Stimulated activated CD8-positive, alpha-beta memory T cell treated with anti-CD3 and anti-CD28 coated beads, Interleukin-7, amount 100 ng/mL, for 48 hours (primary cell): Measurements from ENCODE around the gene GLIPR1.
"Not testable (repeated sequence)": the region's sequence is repeated elsewhere in the genome, so short reads cannot be mapped to it uniquely, and the experiment has no call there.

Experiments
- DNase-seq, 2 donors: peaks; one replicate each; pipeline ENCODE4 v3.0.0-alpha.2; 2020; ENCODE audit warnings: low read depth in 1 of 2; ENCODE audit errors: extremely low read depth in 1 of 2

Gene GLIPR1

DNA sequence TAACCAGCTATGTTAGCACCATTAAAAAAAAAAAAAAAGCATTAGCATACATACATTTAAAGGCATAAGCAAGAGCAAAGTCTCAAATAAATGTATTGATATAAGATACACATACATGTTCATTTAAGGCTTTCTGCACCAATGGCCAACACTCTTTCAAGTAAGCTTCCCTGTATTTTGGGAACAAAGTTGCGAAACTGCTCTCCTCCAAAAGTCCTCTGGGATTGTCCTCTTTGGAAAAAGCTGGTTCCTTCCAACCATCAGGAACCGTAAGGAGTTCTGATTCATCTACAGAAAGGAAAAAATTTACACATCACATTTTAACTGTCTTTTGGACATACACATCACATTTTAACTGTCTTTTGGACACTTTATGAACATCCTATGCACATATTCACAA lies 27.6 kb downstream of the GLIPR1 start:
- no peak for DNase-seq

DNA sequence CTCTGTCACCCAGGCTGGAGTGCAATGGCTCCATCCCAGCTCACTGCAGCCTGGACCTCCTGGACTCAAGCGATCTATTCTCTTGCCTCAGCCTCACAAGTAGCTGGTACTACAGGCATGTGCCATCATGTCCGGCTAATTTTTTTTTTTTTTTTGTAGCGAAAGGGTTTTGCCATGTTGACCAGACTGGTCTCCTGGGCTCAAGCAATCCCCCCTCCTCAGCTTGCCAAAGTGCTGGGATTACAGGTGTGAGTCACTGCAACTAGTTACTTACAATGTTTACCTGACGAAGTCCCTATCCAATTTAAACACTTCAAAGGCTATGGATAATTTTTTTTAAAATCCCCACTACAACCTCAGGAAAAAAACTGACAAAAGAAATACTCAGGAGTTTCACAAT lies 29.1 kb downstream of the GLIPR1 start:
- DNase-seq = no peak

DNA sequence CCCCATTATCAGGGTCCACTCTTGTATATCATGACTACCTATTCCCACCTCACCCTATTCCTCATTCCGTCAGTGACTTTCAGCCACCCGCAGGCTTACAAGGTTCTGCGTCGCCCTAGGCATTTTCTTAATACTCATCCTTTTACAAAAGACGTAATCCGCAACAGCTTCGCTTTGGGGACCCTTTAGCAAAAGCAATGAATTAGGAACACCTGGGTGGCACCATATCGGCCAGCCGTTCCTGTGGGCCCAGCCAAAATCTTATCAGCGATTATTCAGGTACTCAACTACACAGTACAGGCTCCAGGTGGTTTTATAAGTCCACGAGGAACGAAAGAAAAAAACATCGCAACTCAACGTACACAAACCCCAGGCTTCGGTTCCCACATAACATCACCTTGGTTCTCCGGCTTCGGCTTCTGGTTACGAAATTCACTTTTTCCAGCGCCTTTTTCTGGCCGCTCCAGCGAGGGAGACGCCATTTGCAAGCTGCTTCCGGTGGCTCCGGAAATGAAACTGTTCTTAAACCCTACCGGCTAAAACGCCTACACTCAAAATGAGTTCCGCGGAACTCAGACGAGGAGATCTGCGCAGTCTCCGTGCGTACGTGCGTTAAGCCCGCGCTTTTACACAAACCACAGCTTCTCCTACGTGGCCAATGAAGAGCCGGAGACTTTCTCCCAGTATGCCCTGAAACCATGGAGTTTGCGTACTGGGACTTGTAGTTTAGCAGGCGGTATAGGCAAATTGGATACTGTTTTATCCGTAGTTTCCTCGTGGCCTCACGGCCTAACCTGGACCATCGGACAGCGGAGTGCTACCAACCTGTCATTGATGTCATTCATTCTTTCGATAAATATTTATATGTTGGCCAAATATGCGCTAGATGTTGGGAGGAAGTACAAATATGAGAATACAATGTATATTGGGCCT lies 30.8 kb downstream of the GLIPR1 start, which contains the start of gene KRR1:
TSS of gene KRR1 (minus strand) at position 494 of the 933 bp plus-strand sequence. CDS start at position 482, 12 bp downstream.
- DNase-seq = peak; percentile 70 to 89

DNA sequence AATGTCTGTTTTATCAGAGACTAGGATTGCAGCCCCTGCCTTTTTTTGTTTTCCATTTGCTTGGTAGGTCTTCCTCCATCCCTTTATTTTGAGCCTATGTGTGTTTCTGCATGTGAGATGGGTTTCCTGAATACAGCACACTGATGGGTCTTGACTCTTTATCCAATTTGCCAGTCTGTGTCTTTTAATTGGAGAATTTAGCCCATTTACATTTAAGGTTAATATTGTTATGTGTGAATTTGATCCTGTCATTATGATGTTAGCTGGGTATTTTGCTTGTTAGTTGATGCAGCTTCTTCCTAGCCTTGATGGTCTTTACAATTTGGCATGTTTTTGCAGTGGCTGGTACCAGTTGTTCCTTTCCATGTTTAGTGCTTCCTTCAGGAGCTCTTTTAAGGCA lies 40.7 kb downstream of the GLIPR1 start:
- DNase-seq = not testable (repeated sequence)

DNA sequence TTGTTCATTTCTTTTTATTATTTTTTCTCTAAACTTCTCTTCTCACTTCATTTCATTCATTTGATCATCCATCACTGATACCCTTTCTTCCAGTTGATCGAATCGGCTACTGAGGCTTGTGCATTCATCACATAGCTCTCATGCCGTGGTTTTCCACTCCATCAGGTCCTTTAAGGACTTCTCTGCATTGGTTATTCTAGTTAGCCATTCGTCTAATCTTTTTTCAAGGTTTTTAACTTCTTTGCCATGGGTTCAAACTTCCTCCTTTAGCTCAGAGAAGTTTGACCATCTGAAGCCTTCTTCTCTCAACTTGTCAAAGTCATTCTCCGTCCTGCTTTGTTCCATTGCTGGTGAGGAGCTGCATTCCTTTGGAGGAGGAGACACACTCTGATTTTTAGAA lies 41.6 kb downstream of the GLIPR1 start:
- not testable (repeated sequence) for DNase-seq

DNA sequence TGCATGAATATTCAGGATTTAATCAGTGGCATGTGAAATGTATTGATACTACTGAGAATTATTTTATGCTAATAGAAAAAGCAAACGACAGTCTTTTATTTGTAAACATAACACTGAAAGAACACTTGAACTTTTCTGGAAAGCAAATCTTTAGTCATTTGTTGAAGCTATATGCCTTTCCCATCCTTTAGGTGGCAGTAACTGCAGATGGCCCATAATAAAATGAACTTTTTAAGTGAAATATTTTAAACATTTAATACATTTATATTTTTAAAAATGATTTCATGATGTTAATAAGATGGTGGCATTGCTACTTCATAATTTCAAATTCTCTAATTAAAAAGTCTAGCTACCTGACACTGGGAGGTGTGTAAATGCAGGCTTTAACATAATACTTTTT lies 44.7 kb downstream of the GLIPR1 start:
- DNase-seq = no peak

DNA sequence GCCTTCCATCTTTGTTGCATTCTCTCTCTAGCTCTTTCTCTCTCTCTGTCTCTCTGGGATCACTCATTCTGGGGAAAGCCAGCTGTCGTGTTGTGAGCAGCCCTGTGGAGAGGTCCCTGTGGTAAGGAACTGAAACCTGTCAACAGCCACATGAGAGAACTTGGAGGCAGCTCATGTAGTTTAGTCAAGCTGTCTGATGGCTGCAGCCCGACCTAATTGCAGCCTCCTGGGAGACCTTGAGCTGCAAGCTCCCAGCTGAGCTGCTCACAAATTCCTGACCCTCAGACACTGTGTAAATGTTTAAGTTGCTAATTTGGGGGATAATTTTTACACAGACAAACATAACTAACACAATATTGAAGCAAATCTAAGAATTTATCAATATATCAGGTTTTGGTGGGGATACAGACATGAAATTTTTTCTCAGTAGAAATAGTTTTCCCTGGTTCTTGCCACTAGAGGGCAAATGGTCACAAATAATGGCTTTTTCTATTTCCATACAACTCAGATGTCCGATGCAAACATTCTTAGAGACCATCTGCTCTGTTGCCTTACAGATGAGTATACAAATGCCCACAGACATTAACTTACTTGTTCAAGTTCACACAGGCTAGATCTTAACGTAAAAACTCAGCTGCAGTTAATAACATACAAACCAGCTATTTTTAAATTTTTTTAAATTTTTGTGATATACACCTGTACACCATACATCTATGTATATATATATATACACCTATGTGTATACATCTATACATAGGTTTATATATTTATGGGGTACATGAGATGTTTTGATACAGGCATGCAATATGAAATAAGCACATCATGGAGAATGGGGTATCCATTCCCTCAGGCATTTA lies 46.3 kb downstream of the GLIPR1 start:
- DNase-seq = peak; percentile 1 to 11

DNA sequence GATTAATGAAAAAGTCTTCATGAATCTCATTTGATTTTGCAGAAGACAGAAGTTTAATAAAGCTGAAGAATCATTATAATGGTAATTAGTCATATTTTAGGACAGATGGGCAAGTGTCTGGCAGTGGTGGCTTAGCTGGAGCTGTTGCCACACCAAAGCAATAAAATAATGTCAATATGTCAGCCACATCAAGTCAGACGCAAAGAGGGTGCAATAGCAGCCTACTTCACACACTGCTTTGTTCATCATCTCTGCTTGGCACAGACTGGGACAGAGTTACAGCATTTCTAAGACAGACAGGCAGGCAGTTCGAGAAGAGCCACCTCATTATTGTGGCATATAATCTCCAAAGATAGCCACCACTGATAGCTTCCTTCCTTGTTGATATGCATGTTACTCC lies 47.7 kb downstream of the GLIPR1 start:
- no peak for DNase-seq

DNA sequence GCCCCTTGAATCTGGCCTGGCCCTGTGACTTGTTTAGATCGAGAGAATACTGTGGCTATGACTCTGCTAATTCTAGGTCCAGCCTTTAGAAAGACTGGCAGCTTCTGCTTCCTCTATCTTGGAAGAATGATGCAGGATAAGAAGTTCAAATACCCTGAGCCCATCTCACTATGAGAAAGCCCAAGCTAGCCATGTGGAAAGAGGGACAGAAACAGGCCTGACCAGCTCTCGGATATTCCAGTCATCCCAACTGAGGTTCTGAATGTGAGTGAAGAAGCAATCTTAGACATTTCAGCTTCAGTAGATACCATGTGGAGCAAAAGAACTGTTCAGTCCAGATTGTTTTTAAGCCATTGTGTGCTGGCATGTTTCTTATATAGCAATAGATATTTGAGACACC lies 48.1 kb downstream of the GLIPR1 start:
- DNase-seq = no peak

DNA sequence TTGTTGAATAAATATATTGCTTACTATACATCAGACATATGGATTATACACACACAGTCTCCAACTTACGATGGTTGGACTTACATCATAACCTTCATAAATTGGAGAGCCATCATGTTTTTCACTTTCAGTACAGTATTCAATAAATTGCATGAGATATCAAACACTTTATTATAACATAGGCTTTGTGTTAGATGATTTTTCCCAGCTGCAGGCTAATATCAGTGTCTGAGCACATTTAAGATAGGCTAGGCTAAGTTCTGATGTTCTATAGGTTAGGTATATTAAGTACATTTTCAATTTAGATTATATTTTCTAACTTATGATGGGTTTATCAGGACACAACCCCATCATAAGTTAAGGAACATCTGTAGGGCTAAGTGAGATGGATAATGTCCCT lies 48.8 kb downstream of the GLIPR1 start:
- no peak for DNase-seq

DNA sequence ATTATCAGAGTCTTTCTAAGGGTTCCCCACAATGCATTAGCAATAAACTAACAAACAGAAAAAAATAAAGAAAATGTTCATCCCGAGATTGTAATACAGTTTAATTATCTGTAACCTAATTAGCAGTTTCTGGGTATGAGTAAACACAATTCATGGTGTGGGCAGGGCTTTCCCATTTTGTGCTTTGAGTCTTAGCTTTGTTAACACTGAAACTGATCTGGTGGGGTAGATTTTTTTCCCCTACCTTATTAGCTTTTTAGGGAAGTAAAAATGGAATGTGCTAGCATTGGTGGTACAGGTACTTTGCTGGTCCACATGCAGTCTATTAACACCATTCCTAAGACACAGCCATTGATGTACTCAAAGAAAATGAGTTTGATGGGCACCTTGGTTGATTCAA lies 49.3 kb downstream of the GLIPR1 start:
- no peak for DNase-seq

DNA sequence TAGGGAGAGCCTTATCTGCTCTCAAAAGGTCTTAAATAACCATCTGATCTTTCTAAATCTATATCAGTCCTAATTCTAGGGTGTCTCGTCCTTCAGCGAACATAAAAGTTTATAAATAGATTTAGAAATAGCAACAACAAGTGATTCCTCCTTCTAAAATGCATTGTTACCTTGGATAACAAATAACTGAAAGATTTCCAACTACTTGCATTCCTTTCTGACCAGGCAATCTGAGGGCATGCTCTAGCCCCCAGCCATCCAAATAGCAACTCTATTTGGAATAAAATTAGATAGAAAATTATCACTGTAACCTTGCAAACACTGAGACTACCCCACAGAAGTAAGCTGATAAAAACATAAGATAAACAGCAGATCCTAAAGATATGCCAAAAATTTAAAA lies 52.7 kb downstream of the GLIPR1 start:
- no peak for DNase-seq

DNA sequence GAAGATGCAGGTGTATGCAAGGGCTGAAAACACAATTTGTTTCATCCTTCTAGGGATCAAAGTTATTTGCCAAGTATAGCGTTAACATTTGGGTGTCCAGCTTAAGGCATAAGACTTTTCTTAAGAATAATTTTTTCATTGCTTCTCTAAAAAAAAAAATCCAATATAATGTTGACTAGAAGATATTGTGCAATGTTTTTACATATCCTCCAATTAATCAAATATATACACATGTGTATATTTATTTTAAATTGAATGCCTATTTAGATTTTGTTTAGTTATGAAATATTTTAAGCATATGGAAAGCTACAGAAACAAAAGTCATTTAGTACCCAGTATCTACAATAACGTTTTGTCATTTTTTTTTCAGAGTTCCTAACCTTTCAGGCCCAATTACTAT lies 59.3 kb downstream of the GLIPR1 start:
- no peak for DNase-seq

DNA sequence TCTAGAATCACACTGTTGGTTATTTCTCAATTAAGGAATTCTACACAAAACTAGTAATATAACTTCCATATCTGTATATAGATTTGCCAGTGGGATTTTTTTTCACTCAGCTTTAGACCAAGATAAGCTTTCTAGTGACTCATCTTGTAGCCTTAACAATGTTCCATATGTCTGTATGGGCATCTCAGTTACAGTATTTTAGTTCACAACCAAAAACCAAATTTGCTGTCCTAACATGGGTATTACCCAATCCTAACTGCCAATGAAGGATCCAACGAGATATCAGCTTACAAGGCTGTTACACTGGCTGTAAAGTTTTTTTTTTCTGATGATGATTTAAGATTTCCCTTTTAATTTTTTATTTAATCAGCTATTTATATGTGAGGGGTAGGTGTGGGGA lies 62.4 kb downstream of the GLIPR1 start:
- DNase-seq = no peak

DNA sequence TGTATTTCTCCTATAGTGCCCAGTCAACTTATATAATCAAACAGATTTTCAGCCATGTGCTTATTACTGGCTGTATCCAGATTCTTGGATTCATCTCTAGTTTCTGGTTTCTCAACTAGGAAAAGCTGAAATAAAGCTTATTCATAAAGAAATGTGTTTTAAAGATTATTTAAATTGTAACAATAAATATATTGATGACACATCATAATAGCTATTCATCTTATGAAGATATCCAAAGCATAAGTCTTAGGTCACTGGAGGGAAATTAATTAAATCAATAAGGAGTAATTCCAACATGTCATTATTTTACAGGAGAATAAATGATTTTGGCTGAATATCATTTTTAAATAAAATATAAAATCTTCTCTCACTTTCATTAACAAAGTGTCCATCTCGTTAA lies 63.0 kb downstream of the GLIPR1 start:
- no peak for DNase-seq

DNA sequence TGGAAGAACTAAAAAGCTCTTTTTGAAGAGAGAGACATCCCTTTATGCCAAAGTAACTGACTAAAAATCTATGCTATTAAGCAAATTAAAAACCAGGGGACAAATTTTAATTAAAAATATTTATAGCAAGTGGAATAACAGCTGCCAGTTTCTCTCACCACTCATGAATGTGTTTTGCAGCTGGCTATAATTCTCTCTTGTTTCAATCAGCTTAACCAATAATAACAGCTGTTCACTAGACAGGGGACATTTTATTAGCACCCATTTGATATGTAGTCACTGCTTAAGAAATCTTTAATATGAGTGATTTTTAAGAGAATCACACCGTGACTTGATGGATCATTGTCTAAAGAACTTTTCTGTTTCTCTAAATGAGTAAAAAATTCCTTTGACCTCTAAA lies 65.1 kb downstream of the GLIPR1 start:
- DNase-seq = no peak

DNA sequence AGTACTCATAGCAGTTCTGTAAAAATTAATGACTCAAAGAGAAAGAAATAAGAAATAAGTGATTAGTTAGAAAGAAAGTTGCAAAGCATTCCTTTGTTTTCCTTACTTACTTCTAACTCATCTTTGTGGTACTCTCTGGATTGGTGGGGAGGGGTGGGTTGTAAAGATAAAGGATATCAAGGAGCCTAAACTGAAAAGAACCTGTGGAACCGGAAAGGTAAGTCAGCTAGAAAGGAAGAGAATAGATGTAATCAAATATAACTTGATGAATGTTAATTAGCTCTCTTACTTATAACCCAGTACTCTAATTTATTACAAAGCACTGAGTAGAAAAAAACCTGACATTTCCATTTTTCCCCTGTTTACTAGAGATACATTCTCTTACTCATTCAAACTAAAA lies 68.3 kb downstream of the GLIPR1 start:
- DNase-seq = no peak

DNA sequence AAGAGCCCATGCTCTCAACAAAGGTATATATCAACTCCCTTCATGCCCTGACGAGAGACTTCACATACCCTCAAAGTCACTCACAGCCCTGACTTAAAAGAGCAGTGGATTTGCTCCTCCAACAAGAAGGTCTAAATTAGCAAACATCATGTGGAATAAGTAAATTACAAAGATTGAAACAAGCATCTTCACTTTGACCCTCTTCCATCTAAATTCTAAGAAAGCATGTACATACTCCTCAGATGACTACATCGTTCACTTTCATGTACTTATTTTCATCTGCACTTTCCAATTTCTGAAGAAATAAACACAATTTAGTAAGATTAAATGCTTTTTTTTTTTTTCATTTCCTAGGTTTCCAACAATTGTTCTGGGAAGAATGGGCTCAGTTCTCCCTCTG lies 69.4 kb downstream of the GLIPR1 start:
- no peak for DNase-seq

DNA sequence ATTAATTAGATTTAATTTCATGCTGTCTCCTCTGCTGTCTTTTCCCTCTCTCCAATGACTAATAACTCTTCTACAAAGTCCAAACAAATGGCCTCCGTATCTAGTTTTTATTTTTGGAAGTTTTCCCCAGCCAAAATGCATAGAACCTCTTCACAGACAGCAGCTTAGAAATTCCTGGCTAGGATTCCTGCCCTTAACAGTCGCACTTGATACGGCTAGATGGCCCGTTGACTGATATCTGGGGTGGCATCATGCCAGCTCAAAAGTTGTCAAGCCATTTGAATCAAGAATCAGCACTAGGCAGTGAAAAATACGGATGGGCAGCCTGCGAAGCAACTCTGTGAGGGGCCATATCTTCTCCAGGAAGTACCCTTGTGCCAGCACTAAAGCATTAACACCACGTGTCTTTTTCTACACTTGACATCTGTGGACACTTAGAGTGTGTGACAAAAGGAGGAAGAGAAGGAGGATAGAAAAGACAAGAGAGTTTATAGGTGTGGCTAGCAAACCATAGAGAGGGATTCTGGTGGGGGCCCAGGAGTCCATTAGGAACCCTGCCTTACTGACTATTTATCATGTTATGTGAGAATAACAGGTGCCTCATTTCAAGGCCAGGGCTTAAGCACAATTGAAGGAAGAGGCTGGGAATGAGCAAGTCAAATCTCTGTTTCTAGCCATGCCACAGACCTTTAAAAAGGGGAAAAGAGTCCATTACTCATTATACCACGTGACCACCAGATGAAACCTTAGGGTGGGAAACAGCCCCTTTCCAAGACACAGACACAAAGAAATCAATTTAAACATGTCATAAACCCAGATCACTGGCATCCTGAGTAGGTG lies 70.1 kb downstream of the GLIPR1 start:
- DNase-seq = no peak

DNA sequence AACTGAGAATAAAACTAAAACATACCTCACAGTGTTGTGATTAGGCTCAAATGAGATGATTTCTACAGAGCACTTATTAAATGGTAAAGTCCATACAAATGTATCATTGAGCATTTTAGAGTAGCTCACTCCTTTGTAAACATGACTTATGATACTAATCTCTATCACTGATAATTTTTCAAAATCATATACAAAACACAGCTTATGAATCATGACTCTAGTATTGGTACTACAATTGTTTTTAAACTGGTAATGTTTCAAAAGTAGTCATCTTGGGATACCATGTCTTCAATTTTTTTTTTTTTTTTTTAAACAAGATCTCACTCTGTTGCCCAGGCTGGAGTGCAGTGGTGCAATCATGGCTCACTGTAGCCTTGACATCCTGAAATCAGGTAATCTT lies 70.9 kb downstream of the GLIPR1 start:
- DNase-seq = no peak

DNA sequence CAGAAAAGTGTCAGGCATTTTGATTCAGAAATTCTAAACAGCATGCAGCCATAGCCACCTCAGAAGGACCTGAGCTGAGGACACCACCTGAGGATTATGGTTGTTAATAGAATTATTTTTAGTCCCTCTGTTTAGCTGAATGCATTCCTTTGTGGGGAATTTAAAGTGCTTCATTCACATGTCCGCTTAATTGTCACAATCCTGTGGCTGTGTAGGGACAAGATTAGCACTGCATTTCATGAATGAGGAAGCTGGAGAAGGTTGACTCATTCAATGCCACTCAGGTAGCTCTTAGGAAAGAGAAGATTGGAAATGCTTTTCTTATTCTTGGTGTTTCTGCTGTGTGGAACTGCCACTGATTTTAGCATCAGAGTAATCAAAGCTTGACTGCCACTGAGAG lies 72.8 kb downstream of the GLIPR1 start:
- no peak for DNase-seq
